Measurements from ENCODE around the gene DDX52.

GRCh38 chr17:37671824-37672547, 28.7 kb upstream of the DDX52 start:
- no peak for TF ChIP-seq EZH2phosphoT487 (IDR thresholded peaks at IDR 0.05; ENCODE audit: borderline replicate concordance, low read length)
- TF ChIP-seq CTCF (IDR thresholded peaks at IDR 0.05; ENCODE audit: low read depth, low read length, poor library complexity, severe bottlenecking): no peak
